Embryonic facial prominence (tissue), 1 donor: ENCODE results near the gene CORO2B.
"Not testable (repeated sequence)": the region's sequence is repeated elsewhere in the genome, so short reads cannot be mapped to it uniquely, and the experiment has no call there.

Experiments
- DNase-seq: peaks from one replicate; pipeline ENCODE4 v3.0.0-alpha.2; 2016; ENCODE audit errors: extremely low spot score

CORO2B gene

GRCh38 chr15:68604840-68605478 is 26.2 kb downstream of the CORO2B start:
- DNase-seq = not testable (repeated sequence)

- DNase-seq = no peak
Observed at GRCh38 chr15:68606375-68606774, 27.6 kb downstream of the CORO2B start.

GRCh38 chr15:68608206-68608843 is 29.5 kb downstream of the CORO2B start:
- no peak for DNase-seq

- DNase-seq = no peak
Observed at GRCh38 chr15:68608844-68609232, 30.0 kb downstream of the CORO2B start.

- no peak for DNase-seq
Observed at GRCh38 chr15:68609629-68610028, 30.8 kb downstream of the CORO2B start.

GRCh38 chr15:68610825-68611224 is 32.0 kb downstream of the CORO2B start:
- no peak for DNase-seq

GRCh38 chr15:68612503-68612902 is 33.7 kb downstream of the CORO2B start:
- no peak for DNase-seq

- DNase-seq = no peak
Observed at GRCh38 chr15:68612979-68613740, 34.4 kb downstream of the CORO2B start.

- DNase-seq = no peak
Observed at GRCh38 chr15:68614286-68615035, 35.7 kb downstream of the CORO2B start.

- no peak for DNase-seq
Observed at GRCh38 chr15:68615301-68615700, 36.5 kb downstream of the CORO2B start.

- DNase-seq = no peak
Observed at GRCh38 chr15:68615811-68616210, 37.0 kb downstream of the CORO2B start.

- no peak for DNase-seq
Observed at GRCh38 chr15:68616397-68616796, 37.6 kb downstream of the CORO2B start.

GRCh38 chr15:68617001-68617400 is 38.2 kb downstream of the CORO2B start:
- DNase-seq = no peak

- no peak for DNase-seq
Observed at GRCh38 chr15:68617777-68618176, 39.0 kb downstream of the CORO2B start.

- no peak for DNase-seq
Observed at GRCh38 chr15:68618394-68618793, 39.6 kb downstream of the CORO2B start.

GRCh38 chr15:68618908-68619698 is 40.3 kb downstream of the CORO2B start:
- no peak for DNase-seq

GRCh38 chr15:68620721-68621527 is 42.1 kb downstream of the CORO2B start:
- DNase-seq = peak; percentile 43

GRCh38 chr15:68621535-68621934 is 42.7 kb downstream of the CORO2B start:
- no peak for DNase-seq

GRCh38 chr15:68623301-68623892 is 44.6 kb downstream of the CORO2B start:
- no peak for DNase-seq

- no peak for DNase-seq
Observed at GRCh38 chr15:68625853-68626252, 47.1 kb downstream of the CORO2B start.
